Measurements from ENCODE around the gene NPW. TPM values are rescaled to one million over a fixed set of nuclear protein-coding genes. Genes with fewer than 3 reads are reported as not detected.

NPW gene
- total RNA-seq, 2 experiments from 2014 or later: 0.85 to 3.7 TPM

DNA sequence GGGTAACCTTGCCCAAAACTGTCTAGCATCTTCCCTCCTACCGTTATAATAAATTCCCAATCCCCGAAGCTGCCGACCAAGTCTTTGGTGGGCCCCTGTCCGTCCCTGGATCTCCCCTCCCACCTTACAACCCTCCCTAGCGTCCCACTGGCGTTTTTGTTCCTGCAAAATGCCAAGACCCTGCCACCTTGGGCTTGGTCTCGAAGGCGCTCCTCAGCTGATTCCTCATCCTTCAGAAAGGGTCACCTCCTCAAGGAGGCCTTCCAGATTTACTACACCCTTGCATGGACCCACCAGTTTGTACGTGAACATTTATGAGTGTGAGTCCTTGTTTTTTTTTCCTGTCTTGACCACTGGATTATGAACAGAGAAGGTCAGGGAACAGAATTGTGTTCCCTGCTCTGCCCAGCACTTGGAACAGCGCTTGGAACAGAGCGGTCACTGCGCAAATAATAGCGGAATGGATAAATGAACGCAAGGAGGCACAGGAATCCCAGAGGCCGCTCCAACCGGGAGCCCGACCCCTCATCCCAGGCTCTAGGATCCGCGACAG is 36.5 kb upstream of the NPW start:
- intact Hi-C loops (cut with micrococcal nuclease; ENCODE audit: unreplicated experiment): no loop called here
- BruUV-seq (replicated peaks): no TSS peak
- CTCF ChIA-PET (ENCODE audit: unreplicated experiment): no interaction called here
- no peaks in the 10 kb centered on the region for H3K9me2 ChIP-seq (ENCODE audit: insufficient read depth, low read length)
- TF ChIP-seq EZH2phosphoT487 (IDR thresholded peaks at IDR 0.05; ENCODE audit: borderline replicate concordance, low read depth, low read length) (no peak), CTCF (conservative IDR thresholded peaks at IDR 0.05; ENCODE audit: low read length) (no peak)
- peak overlapping the region; percentile 85 for H3K4me2 ChIP-seq (ENCODE audit: low read length)
- no peak for DNase-seq (ENCODE audit: low spot score)
- H3K36me3 ChIP-seq (ENCODE audit: insufficient read depth, low read length): peaks cover 25% of the 10 kb centered on the region; the same call in 1 of the 2 replicates
- no peaks in the 10 kb centered on the region for H4K20me1 ChIP-seq (ENCODE audit: insufficient read depth, low read length)
- no peak overlapping the region for H3K27ac ChIP-seq (ENCODE audit: low read depth, low read length, poor library complexity, severe bottlenecking)
- no peaks in the 10 kb centered on the region for H3K79me2 ChIP-seq (ENCODE audit: insufficient read depth, low read depth, low read length)
- peaks cover 14% of the 10 kb centered on the region for H3K4me1 ChIP-seq (ENCODE audit: insufficient read depth, low read length, poor library complexity, severe bottlenecking)
- H3K9me3 ChIP-seq (ENCODE audit: low read length): no peaks in the 10 kb centered on the region
- H3K4me3 ChIP-seq (ENCODE audit: low read depth, low read length, poor library complexity, severe bottlenecking): peak overlapping the region; percentile 82
- no peak overlapping the region for H2AFZ ChIP-seq (ENCODE audit: low read length)
- POLR2A ChIA-PET: no interaction called here

- Histone ChIP-seq H3K4me3 (ENCODE audit: low read depth, low read length, poor library complexity, severe bottlenecking) (peak within 1 kb of the TSS; percentile 82), H3K4me1 (ENCODE audit: insufficient read depth, low read length, poor library complexity, severe bottlenecking) (peaks cover 14% of the 10 kb centered on the region), H3K27ac (ENCODE audit: low read depth, low read length, poor library complexity, severe bottlenecking) (peak within 1 kb of the TSS; percentile 37), H3K9me2 (ENCODE audit: insufficient read depth, low read length) (no peaks in the 10 kb centered on the region), H4K20me1 (ENCODE audit: insufficient read depth, low read length) (no peaks in the 10 kb centered on the region), H2AFZ (ENCODE audit: low read length) (peak within 1 kb of the TSS; percentile 44; the same call in 1 of the 2 replicates), H3K36me3 (ENCODE audit: insufficient read depth, low read length) (peaks cover 18% of the 10 kb centered on the region; the same call in 1 of the 2 replicates), H3K4me2 (ENCODE audit: low read length) (peak within 1 kb of the TSS; percentile 85), H3K79me2 (ENCODE audit: insufficient read depth, low read depth, low read length) (no peaks in the 10 kb centered on the region), H3K9me3 (ENCODE audit: low read length) (no peaks in the 10 kb centered on the region)
- no TSS peak for BruUV-seq (replicated peaks)
- TF ChIP-seq EZH2phosphoT487 (IDR thresholded peaks at IDR 0.05; ENCODE audit: borderline replicate concordance, low read depth, low read length) (no peak), CTCF (conservative IDR thresholded peaks at IDR 0.05; ENCODE audit: low read length) (peak; percentile 59; the same call in 1 of the 2 replicates)
- ChIA-PET CTCF (ENCODE audit: unreplicated experiment) (no interaction called here), POLR2A (no interaction called here)
- intact Hi-C loops (cut with micrococcal nuclease; ENCODE audit: unreplicated experiment): loop anchor here (1.0 kb wide), 1 partner anchor 11 kb away; the partner anchor contains the start of gene TBL3
- peak; percentile 80 for DNase-seq (ENCODE audit: low spot score)
Observed at GRCh38 chr16:1983544-1984346, 35.8 kb upstream of the NPW start, which contains the start of gene GFER. Gene GFER (plus strand): TSS chr16:1984193. CDS start chr16:1984219, 26 bp downstream.

Measured in OCI-LY7 (cell line).